GM12873 (cell line): ENCODE results near the gene TNFSF8.
A peak's percentile ranks its signal among the peaks of the same experiment; 100 is the strongest.

ENCODE experiments used
- TF ChIP-seq, protein P1 (sequence below): IDR thresholded peaks from 2 replicates; pipeline ENCODE4 v1.5.1; 2012; ENCODE audit warnings: low read depth, mild to moderate bottlenecking, moderate library complexity, low read length, control low read depth; ENCODE audit not compliant: insufficient read depth; ENCODE audit errors: missing control alignments

Gene TNFSF8

DNA sequence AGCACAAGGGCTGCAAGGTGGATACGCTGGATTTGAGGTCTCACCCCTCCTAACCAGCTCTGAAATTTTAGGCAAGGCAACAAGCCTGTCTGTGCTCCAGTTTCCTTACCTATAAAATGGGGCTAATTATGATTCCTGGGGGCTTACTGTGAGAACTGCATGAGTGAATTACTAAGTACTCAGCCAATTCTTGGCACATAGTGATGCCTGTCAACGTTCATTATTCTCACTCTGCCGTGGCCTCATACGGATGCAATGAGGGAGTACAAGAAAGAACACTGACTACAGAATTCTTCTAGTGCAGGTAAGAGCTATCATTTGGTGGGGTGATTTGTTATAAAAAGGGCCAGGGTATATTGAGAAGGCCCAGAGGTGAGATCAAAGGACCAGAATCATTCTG lies 16.7 kb downstream of the TNFSF8 start:
- TF ChIP-seq, protein P1, sequence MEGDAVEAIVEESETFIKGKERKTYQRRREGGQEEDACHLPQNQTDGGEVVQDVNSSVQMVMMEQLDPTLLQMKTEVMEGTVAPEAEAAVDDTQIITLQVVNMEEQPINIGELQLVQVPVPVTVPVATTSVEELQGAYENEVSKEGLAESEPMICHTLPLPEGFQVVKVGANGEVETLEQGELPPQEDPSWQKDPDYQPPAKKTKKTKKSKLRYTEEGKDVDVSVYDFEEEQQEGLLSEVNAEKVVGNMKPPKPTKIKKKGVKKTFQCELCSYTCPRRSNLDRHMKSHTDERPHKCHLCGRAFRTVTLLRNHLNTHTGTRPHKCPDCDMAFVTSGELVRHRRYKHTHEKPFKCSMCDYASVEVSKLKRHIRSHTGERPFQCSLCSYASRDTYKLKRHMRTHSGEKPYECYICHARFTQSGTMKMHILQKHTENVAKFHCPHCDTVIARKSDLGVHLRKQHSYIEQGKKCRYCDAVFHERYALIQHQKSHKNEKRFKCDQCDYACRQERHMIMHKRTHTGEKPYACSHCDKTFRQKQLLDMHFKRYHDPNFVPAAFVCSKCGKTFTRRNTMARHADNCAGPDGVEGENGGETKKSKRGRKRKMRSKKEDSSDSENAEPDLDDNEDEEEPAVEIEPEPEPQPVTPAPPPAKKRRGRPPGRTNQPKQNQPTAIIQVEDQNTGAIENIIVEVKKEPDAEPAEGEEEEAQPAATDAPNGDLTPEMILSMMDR: no peak

DNA sequence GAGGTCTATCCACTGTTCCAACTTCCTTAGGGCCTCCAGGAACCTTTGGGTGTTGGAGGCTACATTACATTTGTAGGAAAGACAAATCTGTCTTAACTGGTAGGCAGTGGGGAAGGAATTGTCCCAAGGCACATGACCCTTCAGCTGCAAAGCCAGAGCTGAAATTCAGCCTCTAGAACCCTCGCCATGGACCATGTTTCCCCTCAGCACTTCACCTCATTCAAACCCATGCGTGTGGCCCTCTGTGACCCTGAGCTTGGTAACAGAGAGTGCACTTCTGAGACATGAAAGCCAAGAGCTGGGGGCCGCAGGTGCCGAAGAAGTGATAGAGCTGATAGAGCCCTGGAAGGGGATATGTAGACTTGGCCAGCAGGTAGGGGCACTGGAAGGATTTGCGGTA lies 17.2 kb downstream of the TNFSF8 start:
- TF ChIP-seq, protein P1: no peak

DNA sequence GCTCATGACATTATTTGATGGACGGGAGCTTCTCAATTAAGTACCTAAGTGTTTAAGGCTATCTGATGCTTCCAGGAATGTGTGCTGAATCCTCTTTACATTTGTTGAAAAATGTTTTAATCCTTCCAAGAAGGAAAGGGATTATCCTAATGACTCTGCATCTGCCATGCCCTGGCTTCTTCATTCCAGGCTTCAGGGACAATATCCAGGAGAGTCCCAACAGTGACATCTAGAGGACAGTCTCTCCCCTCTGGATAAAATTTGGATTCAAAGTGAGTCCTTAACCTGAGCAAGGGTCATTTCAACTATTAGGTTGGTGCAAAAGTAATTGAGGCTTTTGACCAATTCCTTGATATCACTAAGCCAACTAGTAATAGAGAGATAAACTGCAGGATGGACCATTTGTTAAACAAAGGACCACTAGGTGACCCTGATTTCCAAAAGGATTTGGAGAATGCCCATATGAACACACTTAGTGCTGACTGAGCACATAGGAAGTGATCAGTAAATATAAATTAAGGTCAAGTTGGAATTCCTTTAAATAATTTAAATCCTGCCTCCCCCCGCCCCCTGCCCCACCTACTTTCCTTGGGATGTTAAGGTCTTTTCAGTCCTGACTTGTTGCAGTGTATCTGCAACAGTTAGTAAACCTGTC lies 19.1 kb downstream of the TNFSF8 start:
- TF ChIP-seq, protein P1: peak; percentile 55

DNA sequence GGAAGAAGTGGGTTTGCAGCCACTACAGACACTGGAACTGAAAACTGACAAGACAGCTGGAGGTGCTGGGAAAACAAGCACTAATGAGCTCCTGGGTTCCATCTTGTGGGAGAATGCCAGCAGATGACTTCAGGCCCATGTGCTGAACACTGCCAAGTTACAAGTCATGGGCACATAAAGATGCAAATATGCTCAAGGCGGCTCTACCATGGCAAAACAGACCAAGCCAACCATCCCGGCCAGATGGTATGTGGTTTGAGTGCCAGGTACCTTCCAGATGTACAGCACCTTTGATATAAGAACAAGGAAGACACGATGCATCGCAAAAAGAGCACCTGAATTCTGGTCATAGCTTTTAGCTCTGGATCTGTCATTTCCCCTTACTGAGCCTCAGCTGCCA lies 19.9 kb downstream of the TNFSF8 start:
- TF ChIP-seq, protein P1: no peak

DNA sequence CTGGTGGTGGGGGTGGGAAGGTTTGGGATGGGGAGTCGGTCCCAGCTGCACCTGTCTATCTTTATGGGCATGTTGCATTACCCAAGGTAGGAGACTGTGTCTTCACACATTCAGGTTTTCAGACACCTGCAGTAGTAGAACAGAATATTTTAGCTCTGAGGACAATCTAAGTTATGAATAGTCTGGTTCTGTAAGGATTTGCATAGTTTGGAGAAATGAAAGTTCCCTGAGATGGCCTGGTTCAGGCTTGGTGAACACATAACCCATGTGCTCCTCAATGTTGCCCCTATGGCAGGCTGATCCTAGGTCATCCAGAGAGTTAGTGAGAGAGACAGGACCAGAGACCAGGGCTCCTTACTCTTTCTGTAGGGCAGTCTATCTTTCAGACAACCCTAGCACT lies 20.7 kb downstream of the TNFSF8 start:
- TF ChIP-seq, protein P1: no peak

DNA sequence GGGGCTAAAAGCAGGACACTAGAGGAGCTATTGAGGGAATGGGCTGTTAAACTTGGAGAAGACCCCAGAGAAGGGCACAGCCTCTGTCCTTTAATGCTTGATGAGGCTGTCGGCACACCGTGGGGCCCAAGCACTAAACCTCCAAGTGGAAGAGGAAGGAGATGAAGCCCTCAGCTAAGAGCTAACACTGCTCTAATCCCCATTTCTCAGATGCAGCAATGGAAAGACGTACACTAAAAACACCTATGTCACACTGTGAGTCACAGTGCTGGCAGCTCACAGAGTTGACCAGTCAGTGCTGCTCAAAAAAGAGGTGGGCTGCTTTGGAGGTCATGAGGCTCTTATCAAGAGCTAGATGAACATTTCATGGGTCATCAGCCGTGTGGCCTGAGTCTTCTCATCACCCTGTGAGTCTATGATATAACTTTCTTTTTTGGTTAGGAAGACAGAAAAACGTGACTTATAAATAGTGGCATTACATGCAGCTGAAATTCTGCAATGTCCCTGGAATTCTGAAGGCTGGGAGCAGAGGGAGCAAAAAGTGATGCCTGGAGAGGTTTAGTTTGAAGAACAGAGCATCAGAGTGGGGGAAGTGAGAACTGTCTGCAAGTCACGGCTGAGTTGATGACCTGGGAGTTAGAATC lies 21.5 kb downstream of the TNFSF8 start:
- TF ChIP-seq, protein P1: no peak

DNA sequence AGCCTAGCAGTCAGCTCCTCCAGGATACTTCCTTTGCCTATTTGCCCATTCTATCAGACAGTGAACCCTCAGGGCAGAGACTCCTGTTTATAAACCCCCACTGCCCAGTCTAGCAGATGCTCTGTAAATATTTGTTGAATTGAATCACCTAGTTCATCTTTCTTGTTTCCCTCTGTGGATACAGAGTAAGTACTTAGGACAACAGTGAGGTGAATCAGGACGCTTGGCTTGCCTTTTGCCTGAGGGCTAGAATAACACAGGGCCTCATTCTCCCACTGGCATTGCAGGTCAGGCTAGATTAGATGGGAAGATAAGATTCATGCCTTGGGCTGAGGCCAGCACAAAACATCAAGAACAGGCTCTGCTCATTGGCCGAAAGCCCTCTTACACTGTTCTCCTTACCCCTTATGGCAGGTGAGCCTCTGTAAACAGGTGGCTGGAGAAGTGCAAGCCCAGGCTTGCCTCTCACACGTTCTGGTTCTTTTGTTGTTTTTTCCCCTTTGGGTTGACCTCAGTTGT lies 22.2 kb downstream of the TNFSF8 start:
- TF ChIP-seq, protein P1: no peak
